GM13976 (cell line): Measurements from ENCODE around the gene RPS3A.

Experiments used
- DNase-seq: peaks from one replicate; pipeline ENCODE4 v3.0.0; 2012; ENCODE audit warnings: low spot score
- in situ Hi-C: fragments of 300-500 bp; cut with MboI; formaldehyde crosslinking; loops from one replicate; pipeline ENCODE4 v1.12.0; 2022; ENCODE audit warnings: low sequenced_read_pairs, mixed read lengths, inconsistent platforms; ENCODE audit not compliant: unreplicated experiment
- TF ChIP-seq, protein P1 (sequence below): IDR thresholded peaks from 2 replicates; pipeline ENCODE4 v1.5.1; 2012; ENCODE audit warnings: borderline replicate concordance, mild to moderate bottlenecking; ENCODE audit not compliant: insufficient read depth; ENCODE audit errors: extremely low read depth, missing control alignments, control extremely low read depth

RPS3A gene

DNA sequence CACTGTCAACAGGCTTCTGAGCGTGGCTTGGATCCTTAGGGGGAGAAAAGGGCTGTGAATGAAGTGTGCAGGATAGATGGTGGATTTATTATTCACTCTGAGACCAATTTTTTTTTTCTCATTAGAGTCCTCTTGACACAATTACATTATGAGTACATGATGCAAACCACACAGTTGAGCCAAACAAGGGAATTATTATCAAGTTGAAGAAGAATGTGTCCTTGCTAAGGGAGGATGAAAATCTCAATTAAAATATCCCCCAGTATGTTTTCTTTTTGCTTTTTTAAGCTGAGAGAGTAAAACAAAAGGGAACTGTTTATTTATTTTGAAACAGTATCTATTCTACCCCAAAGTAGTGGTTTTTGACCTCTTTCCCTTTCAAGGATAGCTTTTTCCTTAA, 40.4 kb downstream of the RPS3A start:
- no peak for DNase-seq
- TF ChIP-seq, protein P1, sequence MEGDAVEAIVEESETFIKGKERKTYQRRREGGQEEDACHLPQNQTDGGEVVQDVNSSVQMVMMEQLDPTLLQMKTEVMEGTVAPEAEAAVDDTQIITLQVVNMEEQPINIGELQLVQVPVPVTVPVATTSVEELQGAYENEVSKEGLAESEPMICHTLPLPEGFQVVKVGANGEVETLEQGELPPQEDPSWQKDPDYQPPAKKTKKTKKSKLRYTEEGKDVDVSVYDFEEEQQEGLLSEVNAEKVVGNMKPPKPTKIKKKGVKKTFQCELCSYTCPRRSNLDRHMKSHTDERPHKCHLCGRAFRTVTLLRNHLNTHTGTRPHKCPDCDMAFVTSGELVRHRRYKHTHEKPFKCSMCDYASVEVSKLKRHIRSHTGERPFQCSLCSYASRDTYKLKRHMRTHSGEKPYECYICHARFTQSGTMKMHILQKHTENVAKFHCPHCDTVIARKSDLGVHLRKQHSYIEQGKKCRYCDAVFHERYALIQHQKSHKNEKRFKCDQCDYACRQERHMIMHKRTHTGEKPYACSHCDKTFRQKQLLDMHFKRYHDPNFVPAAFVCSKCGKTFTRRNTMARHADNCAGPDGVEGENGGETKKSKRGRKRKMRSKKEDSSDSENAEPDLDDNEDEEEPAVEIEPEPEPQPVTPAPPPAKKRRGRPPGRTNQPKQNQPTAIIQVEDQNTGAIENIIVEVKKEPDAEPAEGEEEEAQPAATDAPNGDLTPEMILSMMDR = no peak
- in situ Hi-C loops = loop anchor here (25.0 kb wide), 1 partner anchor 472 kb away; no protein-coding TSS in a partner anchor

GRCh38 chr4:151142758-151143157, 43.3 kb downstream of the RPS3A start:
- TF ChIP-seq, protein P1 = no peak
- in situ Hi-C loops = loop anchor here (25.0 kb wide), 1 partner anchor 470 kb away; no protein-coding TSS in a partner anchor
- no peak for DNase-seq

DNA sequence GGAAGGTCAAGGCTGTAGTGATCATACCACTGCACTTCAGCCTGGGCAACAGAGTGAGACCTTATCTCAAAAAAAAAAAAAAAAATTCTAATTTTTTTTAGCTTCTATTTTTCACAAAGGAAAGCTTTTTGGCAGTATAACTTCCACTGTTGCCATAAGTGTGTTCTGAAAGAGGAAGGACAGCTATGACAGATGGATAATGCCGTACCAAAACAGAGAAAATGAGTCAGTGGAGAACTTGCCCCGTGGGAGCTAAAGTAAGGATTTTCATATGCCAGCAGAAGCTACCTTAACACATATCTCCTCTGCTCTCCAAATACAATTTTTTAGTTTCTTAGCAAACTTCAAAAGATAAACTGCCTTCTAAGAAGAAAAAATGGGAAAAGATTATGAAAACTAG, 43.7 kb downstream of the RPS3A start:
- no peak for DNase-seq
- TF ChIP-seq, protein P1 = no peak
- in situ Hi-C loops = loop anchor here (25.0 kb wide), 1 partner anchor 469 kb away; no protein-coding TSS in a partner anchor

- TF ChIP-seq, protein P1 = no peak
- in situ Hi-C loops = loop anchor here (25.0 kb wide), 1 partner anchor 468 kb away; no protein-coding TSS in a partner anchor
- DNase-seq = no peak
These were observed 44.4 kb downstream of the RPS3A start for GRCh38 chr4:151143811-151144210.

- in situ Hi-C loops = loop anchor here (25.0 kb wide), 1 partner anchor 468 kb away; no protein-coding TSS in a partner anchor
- no peak for DNase-seq
- TF ChIP-seq, protein P1 = no peak
These were observed 45.1 kb downstream of the RPS3A start for GRCh38 chr4:151144329-151145072.

DNA sequence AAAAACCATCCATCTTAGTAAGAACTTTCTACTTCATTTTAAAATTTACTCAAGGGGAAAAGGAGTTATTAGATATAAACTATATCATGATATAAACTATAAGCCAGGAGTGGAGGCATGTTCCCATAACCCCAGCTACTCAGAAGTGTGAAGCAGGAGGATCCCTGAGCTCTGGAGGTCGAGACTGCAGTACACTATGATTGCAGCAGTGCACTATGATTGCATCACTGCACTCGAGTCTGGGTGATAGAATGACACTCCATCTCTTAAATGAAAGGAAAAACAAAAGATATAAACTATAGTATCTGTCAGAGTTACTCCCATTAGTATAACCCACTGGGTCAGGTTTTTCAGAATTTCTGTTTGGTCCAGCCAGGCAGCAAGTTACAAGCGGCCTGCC, 47.6 kb downstream of the RPS3A start:
- in situ Hi-C loops = loop anchor here (25.0 kb wide), 1 partner anchor 465 kb away; no protein-coding TSS in a partner anchor
- DNase-seq = no peak
- TF ChIP-seq, protein P1 = no peak

DNA sequence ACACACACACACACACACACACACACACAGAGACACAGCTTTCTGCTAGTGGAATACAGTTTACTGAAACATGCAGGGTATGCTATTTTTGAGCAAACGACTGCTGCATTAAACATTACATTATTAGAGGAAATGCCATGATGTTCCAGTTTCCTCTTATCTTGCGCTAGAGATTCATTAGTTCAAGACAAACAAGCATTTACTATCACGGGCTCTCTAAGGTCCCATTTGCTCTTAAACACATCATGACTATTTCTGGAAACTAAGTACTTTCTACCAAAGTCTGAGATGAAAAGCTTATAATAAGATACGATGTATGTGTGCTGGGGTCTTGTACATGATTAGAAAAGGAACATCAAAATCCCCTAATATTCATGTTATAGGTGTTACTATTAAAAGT, 48.8 kb downstream of the RPS3A start:
- TF ChIP-seq, protein P1 = no peak
- DNase-seq = no peak
- in situ Hi-C loops = loop anchor here (25.0 kb wide), 1 partner anchor 464 kb away; no protein-coding TSS in a partner anchor
